Coronary artery (tissue), 2 donors: Measurements from ENCODE around the gene CNKSR3.
A peak's percentile ranks its signal among the peaks of the same experiment; 100 is the strongest.

Experiments used
- DNase-seq: peaks from one replicate; pipeline ENCODE4 v3.0.0-alpha.2; 2017; ENCODE audit warnings: low spot score
- H3K27ac ChIP-seq, 2 donors: fragments of 200-600 bp; sonication (generic); one replicate each; pipeline ENCODE4 v1.5.1; 2016 to 2019
- H3K4me3 ChIP-seq: fragments of 200-600 bp; sonication (generic); 2 replicates; pipeline ENCODE4 v1.5.1; 2016; ENCODE audit warnings: mild to moderate bottlenecking, moderate library complexity
- CTCF ChIP-seq: fragments of 200-600 bp; sonication (generic); IDR thresholded peaks from one replicate; pipeline ENCODE4 v1.5.1; 2019; ENCODE audit warnings: antibody characterized with exemption

The CNKSR3 gene

DNA sequence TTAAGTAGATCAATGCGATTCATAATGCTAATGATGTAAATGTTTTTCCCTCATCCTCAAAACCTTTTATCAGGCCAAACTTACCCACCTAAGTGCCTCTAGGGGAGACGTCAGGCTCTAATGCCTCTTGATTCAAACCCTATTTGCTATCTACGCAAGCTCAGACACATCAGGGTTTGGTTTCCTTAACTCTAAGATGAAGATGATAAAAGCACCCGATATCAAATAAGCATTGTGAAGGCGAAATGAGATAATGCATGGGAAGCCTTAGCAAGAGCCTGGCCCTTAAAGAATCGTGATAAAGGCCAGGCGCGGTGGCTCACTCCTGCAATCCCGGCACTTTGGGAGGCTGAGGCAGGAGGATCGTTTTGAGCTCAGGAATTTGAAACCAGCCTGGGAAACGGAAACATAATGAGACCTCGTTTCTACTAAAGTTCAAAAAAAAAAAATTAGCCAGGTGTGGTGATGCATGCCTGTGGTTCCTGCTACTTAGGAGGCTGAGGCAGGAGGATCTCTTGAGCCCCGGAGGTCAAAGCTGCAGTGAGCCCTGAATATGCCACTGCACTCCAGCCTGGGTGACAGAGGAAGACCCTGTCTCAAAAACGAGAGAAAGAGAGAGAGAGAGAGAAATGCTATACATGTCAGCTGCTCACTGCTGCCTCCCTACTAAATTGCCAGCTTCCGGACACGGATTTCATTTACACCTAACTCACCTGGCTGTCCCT, 13.5 kb downstream of the CNKSR3 start:
- no peak for TF ChIP-seq CTCF
- DNase-seq, result no peak
- Histone ChIP-seq H3K27ac (no peak overlapping the region), H3K4me3 (no peak overlapping the region)

- DNase-seq, result no peak
- Histone ChIP-seq H3K4me3 (no peak overlapping the region), H3K27ac (no peak overlapping the region)
- no peak for TF ChIP-seq CTCF
These were observed 14.3 kb downstream of the CNKSR3 start for GRCh38 chr6:154496186-154496585.

- Histone ChIP-seq H3K4me3 (no peak overlapping the region), H3K27ac (no peak overlapping the region)
- TF ChIP-seq CTCF, result no peak
- no peak for DNase-seq
These were observed 15.7 kb downstream of the CNKSR3 start for GRCh38 chr6:154494592-154495311.

DNA sequence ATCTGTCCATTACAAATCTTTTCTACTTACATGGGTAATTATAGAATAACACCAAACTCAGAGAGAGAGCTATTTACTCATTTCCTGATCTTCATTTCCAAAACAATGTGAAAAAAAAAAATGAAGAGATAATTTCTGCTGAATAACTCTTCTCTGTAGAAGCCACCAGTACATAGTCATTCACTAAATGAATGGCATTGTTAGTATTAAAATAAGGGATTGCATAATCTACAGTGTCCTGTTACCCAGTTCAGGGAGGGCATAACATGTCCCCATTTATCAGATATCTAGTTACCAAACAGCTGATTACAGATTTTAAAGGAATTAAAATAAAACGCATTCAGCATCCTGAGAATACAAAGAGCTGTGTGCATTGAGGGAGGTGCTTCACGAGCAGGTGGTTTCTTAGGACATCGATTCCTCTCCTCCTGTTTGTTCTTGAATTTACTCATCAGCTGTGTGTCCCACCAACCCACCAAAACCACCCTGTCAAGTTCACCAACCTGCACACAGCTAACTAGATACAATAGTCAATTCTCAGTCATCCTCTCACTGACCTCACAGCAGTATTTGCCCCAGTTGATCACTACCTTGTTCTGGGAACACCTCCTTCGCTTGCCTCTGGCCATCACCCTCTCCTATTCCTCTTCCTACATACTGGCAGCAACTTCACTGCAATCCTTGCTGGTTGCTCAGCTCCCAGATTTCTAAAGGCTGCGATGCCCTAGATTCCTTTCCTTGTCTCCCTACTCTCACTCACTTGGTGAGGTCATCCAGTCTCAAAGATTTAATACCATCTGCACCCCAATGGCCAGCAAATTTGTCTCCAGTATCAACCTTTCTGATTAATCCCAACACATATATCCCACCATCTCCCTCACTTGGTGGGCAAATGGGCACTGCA, 18.7 kb downstream of the CNKSR3 start:
- H3K27ac ChIP-seq, result no peak overlapping the region
- no peak overlapping the region for H3K4me3 ChIP-seq
- TF ChIP-seq CTCF, result no peak
- no peak for DNase-seq

- Histone ChIP-seq H3K27ac (no peak overlapping the region), H3K4me3 (no peak overlapping the region)
- no peak for TF ChIP-seq CTCF
These were observed 20.7 kb downstream of the CNKSR3 start for GRCh38 chr6:154489822-154490221.

GRCh38 chr6:154488802-154489437, 21.6 kb downstream of the CNKSR3 start:
- H3K4me3 ChIP-seq, result no peak overlapping the region

More at GRCh38 chr6:154489822-154490221, 20.7 kb downstream of the CNKSR3 start:
- DNase-seq, result no peak

More at GRCh38 chr6:154488802-154489437, 21.6 kb downstream of the CNKSR3 start:
- no peak for TF ChIP-seq CTCF
- DNase-seq, result no peak
- peak overlapping the region in 1 of 2 donors; percentile 66 for H3K27ac ChIP-seq
